ENCODE measurements around the gene CD81.

CD81 gene

DNA sequence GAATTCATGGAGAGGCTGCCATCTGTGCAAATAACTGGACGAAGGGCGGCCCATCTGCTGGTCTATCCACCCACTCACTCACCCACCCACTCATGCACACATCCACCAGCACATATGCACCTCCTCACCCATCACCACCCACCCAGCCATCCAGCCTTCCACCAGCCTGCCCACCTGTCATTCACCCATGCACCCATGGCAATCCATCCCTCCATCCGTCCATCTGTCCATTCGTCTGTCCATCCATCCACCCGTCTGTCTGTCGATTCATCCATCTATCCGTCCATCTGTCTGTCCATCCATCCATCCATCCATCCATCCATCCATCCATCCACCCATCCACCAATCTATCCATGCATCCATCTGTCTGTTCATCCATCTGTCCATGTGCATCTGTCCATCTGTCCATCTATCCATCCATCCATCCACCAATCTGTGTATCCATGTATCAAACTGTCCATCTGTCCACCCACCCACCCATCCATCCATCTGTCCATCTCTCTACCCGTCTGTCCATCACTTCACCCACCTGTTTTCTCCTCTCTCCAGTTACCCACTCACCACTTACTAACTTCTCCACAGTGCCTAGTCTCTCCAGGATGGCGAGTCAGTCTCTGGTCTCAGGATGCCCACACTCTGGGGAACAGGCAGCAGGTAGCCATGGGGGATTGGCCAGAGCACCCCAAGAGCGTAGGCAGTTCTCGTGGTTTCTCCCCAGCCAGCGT lies 58.3 kb downstream of the CD81 start:
- DNase-seq (ENCODE audit: low read depth, low spot score), result no peak

DNA sequence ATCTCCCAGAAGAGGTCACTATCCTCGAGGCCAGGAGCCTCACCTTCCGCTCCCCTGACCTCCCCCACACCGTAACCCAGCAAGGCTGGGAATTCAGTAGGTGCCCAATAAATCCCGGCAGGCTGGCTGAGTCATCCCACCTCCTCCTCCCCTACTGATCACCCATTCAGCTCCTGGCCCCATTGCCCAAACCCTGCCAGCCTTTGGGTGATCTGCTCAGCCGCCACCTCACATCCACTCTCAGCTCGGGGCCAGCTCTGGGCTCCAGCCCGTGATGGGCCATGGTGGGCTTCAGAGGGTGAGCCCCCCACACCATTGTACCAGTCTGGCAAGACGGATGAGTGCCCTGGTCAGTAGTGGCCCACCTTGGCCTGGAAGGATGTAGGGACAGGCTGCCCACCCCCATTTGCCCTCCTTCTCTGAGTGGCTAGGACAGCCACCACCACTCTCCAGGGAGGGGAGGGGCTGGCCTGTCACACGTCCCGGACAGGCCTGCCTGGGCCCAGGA lies 59.0 kb downstream of the CD81 start:
- DNase-seq (ENCODE audit: low read depth, low spot score), result no peak

DNA sequence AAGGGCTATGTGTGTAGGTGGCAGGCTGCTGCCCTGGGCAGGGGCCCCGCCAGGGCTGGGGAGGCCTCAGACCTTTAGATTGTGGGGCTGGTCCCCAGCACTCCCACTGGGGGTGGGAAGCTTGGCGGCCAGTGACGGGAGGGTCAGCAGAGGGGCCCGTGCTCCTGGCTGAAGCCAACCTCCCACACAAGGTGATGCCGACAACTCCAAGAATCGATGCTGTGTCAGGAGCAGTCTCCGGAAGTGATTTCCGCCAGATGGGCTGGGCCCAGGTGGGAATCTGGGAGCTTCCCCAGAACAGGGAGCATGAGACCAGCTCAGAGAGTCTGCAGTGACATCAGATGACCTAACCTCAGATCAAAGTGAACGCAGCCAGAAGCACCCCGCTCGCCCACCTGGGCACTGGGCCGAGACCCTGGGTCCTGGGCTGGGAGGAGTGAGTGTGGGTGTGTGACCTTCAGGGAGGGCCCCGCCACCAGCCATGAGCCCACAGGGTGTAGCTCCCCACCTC lies 59.5 kb downstream of the CD81 start:
- no peak for DNase-seq (ENCODE audit: low read depth, low spot score)

DNA sequence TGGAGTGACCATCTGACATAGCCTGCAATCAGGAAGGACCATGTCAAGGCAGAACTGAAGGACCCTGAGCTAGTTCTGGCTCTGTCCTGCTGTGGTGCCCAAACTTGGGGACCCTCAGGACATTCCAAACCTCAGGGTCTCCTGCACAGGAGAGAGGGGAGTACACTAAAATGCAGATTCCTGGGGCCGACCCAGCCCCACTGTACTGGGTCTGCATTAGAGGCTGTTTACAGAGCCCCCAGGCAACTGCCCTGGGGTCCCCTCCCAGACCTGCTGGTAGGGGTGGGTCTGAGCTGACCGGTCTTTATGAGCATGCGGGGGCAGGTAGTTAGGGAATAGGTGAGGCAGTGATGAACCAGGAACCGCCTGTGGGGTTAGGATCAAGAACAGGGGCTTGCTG lies 60.4 kb downstream of the CD81 start:
- no peak for DNase-seq (ENCODE audit: low read depth, low spot score)

DNA sequence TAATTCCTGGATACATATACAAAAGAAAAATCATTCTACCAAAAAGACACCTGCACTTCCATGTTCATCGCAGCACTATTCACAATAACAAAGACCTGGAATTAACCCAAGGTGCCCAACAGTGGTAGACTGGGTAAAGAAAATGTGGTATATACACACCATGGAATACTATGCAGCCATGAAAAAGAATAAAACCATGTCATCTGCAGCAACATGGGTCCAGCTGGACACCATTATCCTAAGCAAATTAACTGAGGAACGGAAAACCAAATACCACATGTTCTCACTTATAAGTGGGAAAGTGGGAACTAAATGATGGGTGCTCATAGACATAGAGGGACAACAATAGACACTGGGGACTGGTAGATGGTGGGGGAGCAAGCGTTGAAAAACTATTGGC lies 62.7 kb downstream of the CD81 start:
- DNase-seq (ENCODE audit: low read depth, low spot score), result no peak

DNA sequence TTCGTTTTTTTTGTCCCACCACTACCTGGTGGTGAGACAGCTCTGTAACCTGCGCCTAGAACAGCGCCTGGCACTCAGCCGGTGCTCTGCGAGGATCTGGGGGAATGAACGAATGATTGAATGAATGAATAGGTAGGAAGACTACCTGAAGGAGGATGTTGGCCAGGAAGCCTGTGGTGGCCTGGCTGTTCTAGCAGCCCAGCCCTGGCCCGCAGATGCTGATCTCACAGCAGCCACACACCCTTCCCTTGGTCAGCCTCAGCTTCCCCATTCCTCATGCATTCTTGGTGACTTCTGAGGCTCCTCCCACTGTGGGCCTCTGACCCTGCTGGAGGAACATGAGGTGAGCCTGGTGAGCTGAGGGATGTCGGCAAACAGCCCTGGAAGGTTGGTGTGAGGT lies 63.5 kb downstream of the CD81 start:
- no peak for DNase-seq (ENCODE audit: low read depth, low spot score)

DNA sequence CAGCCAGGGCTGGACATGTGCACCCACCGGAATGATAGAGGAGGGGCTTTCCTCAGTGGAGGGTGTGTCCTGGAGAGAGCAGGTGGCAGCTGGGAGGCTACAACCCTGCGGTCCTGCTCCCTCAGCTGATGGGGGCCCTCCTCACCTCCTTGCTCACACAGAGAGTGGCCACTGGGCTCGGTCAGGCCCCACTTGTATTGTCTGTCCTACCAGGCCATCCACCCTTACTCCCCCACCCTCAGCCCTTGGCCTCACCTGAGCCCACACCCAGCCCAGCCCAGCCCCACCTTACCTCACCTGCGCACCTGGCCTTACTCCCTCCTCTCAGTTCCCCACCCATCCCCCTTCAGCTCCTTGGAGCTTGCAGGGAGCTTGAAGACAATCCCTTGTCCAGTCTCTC lies 64.1 kb downstream of the CD81 start:
- no peak for DNase-seq (ENCODE audit: low read depth, low spot score)

DNA sequence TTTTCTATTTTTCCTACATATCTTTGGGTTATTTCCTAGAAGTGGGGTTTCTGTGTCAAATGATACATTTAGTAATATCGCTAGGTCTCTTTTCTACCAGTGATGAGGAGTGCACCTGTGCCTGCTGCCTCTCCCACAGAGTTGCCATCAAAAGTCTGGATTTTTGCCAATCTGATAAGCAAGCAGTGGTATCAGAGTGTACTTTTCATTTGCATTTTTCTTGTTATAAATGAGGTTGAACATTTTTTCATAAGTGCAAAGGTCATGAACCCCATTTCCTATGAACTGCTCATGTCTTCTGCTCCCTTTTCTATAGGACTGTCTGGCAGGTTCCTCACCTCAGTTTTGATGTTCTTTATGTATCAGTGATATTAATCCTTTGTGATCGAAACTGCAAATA lies 65.5 kb downstream of the CD81 start:
- DNase-seq (ENCODE audit: low read depth, low spot score), result no peak

DNA sequence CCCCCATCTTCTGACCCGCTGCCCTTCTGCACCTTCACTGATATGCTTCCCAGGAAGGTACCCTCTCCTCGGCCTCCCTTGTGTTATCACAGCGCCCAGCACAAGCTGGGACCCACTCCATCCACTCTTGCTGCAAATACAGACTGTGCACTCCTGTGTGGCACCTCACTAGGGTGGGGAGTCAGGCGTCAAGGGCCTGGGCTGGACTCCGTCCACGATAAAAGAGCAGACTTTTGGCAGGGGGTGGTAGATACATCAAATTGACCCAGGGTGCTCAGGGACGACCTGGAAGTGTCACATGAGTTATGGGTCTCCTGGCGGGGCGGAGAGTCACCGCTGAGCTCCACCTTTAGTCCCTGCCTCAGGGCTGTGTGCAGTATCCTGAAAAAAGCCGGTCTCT lies 66.3 kb downstream of the CD81 start:
- no peak for DNase-seq (ENCODE audit: low read depth, low spot score)

DNA sequence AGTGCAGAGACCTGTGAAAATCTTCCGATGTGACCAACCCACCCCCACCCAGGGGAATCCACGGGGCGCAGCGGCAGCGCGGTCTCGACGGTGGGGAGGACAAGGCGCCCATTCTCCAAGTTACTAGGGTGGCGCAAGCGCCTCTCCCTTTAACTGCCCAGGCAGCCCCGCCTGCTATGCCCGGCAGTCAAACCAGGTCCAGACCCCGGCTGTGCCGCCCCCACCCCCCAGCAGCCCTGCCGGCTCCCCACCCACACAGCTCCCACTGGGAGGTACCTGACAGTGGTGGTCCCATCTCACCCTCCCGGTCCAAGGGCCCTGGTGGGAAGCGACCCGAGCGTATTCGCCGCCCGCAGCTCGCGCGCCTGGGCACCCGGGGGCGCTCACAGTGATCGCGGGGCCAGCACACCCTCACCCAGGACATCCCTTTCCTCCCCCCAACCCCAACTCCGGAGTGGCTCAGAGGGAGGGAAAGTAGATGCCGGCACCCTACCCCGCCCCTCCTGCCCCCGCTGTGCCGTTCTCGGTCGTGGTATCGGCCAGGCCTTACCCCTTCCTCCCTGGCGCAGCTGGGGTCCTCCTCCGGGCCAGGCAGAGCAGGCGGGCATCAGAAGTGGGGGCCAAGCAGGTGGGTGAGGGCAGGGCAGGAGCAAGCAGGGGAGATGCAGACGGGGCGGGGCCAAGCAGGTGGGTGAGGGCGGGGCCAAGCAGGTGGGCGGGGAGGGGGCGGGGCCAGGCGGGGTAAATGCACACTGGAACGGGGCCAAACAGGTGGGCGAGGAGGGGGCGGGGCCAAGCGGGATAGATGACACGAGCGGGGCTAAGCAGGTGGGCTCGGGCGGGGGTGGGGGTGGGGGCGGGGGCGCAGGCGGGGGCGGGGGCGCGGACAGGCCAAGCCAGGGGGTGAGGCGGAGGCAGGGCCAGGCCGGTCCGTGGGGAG lies 67.0 kb downstream of the CD81 start, which contains the start of gene TRPM5:
TRPM5 (minus strand) TSS at position 634 of the 940 bp plus-strand sequence. CDS start 21,478 bp downstream, outside the sequence.
- no peak for DNase-seq (ENCODE audit: low read depth, low spot score)

DNA sequence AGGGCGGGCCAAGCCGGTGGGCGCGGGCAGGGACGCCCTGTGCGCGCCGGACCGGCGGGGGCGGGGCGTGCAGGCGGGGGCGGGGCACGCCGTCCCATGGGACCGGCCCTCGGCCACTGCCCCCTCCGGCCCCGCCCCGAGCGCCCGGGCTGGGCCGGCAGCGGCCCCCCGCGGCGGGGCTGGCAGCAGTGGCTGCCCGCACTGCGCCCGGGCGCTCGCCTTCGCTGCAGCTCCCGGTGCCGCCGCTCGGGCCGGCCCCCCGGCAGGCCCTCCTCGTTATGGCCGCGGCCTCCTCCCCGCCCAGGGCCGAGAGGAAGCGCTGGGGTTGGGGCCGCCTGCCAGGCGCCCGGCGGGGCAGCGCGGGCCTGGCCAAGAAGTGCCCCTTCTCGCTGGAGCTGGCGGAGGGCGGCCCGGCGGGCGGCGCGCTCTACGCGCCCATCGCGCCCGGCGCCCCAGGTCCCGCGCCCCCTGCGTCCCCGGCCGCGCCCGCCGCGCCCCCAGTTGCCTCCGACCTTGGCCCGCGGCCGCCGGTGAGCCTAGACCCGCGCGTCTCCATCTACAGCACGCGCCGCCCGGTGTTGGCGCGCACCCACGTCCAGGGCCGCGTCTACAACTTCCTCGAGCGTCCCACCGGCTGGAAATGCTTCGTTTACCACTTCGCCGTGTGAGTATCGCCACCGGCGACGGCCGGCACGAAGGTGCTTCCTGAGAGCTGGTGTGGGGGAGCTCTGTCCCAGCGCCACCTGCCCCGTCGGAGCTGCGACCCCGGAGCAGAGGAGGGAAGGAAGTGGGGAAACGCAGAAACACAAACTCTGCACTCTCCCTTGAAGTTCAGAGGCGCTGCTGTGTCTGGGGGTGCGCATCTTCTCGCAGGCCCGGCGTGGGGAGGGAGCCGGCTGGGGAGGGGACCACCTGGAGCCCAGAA lies 68.0 kb downstream of the CD81 start, which contains the start of gene KCNQ1:
KCNQ1 (plus strand) TSS at position 188 of the 925 bp plus-strand sequence; CDS start at position 279, 91 bp downstream.
- DNase-seq (ENCODE audit: low read depth, low spot score), result no peak

DNA sequence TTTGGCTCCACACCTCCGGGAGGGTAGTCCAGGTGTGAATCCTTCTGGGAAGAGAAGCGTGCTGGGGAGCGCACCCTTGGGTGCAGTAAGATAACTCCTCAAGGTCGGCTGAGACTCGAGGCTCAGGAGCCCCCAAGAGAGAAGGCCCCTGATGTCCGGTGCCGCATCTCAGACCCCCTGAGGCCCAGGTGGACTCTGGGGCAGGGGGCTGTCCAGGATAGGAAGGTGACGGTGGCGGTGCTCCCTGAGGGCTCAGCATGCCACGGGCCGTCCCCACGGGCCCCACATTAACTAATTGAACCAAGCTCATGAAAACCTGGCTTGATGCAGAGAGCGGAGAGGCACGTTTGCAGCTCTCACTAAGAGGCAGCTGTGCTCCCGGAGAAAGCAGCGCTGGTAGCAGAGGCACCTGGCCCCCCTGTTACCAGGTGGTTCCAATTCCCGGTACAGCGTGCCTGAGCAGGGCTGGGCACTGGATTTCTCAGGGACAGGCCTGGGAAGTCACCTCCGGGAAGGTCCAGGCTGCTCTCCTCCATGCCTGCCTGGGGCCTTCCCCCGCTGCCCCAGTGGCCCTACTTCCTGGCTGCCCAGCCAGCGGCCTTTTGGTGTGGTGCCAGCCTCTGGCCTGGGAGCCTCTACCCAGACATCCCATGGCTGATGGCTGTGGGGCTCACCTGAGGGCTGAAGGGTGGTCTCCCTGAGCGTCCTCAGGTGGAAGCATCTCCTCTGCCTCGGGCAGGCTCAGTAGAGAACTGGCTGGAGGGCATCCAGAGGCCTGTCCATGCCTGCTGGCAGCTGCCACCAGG lies 68.8 kb downstream of the CD81 start:
- no peak for DNase-seq (ENCODE audit: low read depth, low spot score)

DNA sequence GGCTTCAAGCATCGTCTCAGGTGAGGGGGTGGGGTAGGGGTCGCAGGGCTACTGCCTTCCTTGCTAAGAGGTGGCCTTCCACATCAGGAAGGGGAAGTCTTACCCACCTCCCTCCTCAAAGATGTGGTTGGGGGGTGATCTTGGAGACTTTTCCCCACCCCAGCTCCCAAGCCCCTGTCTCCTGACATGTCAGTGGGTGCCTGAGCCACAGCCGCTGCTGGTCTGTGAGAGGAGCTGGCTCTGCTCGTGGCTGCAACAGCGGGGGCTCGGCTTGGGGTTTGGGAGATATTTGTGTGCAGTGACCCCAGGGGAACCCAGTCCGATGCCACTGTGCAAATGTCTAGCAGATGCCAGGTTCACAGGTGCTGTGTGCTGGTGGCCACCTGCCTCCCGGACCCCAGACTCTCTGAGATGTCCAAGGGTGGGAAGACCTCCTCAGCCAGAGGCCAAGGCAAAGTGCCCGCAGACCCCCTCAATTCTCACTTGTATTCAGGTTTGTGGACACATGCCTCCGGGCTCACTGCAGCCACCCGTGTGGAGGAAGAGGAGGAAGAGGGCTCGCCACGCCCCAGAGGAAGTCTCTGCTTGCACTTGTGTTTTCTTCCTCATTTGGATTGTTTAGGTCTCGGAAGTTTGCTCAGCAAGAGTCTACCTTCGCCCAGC lies 69.6 kb downstream of the CD81 start:
- DNase-seq (ENCODE audit: low read depth, low spot score), result no peak

All from brain pericyte (primary cell).